Measurements from ENCODE around the gene CAPZB. TPM values are rescaled to one million over a fixed set of nuclear protein-coding genes. Genes with fewer than 3 reads are reported as not detected.

The CAPZB gene
- total and polyA plus RNA-seq, 2 of the 4 experiments (the other 2 are of a cell fraction), result 216 to 304 TPM

DNA sequence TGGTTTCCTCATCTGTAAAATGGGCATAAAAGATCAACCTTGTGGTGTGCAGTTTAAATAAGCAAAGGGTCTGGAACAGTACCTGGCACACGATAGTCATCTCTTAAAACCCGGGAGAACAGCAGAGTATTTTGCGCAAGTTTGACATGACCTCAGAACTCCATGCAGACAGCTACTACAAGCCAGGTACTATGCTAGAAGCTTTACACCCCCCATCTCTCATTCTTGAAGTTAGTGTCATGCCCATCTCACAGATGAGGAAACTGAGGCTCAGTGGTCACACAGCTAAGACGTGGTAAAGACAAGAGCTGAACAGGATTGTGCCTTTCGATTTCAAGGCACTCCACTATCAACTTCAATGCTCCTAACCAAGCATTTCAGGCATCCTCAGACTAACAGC is 78.7 kb downstream of the CAPZB start:
- peaks cover 13% of the 10 kb centered on the region for H3K36me3 ChIP-seq (ENCODE audit: control insufficient read depth, insufficient read depth, low read length)
- no peak overlapping the region for H2AK9ac ChIP-seq (replicated peaks; ENCODE audit: low read depth, low read length, poor library complexity)
- peaks cover 20% of the 10 kb centered on the region for H3K4me1 ChIP-seq (ENCODE audit: control insufficient read depth, insufficient read depth, low read length)
- H3K4me2 ChIP-seq (ENCODE audit: low read depth, low read length), result no peak overlapping the region
- H3K9me1 ChIP-seq (ENCODE audit: insufficient read depth, low read length), result peaks cover 51% of the 10 kb centered on the region
- peaks cover 64 to 97% of the 10 kb centered on the region in 2 experiments for H3K79me1 ChIP-seq (ENCODE audit: low read depth in 1 of 2, low read length in 2 of 2)
- ChIA-PET POLR2A (ENCODE audit: unreplicated experiment) (no interaction called here), CTCF (interaction anchor here (0.5 kb wide), 1 partner anchor 48 kb away, joined by 3 read pairs; no protein-coding TSS in a partner anchor)
- H2AK5ac ChIP-seq (ENCODE audit: low read depth, low read length), result no peak overlapping the region
- H2BK120ac ChIP-seq (ENCODE audit: low read depth, low read length), result no peak overlapping the region
- DNase-seq (no peak), ATAC-seq (ENCODE audit: low read depth) (no peak)
- H3K27ac ChIP-seq (ENCODE audit: insufficient read depth, low read length), result no peak overlapping the region
- peak overlapping the region; percentile 29; the same call in 1 of the 2 replicates for H3K23ac ChIP-seq (ENCODE audit: low read depth, low read length)
- no peak overlapping the region for H4K91ac ChIP-seq (ENCODE audit: insufficient read depth, low read depth, low read length)
- H4K20me1 ChIP-seq (ENCODE audit: insufficient read depth, low read length), result peaks cover 95% of the 10 kb centered on the region
- no peak overlapping the region for H2BK20ac ChIP-seq (ENCODE audit: low read depth, low read length)
- H2AFZ ChIP-seq (replicated peaks; ENCODE audit: low read length, poor library complexity), result no peak overlapping the region
- no peak overlapping the region for H2BK5ac ChIP-seq (ENCODE audit: low read depth, low read length, poor library complexity, severe bottlenecking)
- in situ Hi-C loops (cut with MboI; ENCODE audit: low sequenced_read_pairs) (no loop called here), intact Hi-C loops (cut with micrococcal nuclease) (no loop called here), dilution Hi-C loops (cut with HindIII; ENCODE audit: low sequenced_read_pairs, unreplicated experiment) (no loop called here)
- no peaks in the 10 kb centered on the region for H3K27me3 ChIP-seq (ENCODE audit: control insufficient read depth, insufficient read depth, low read length)
- H3K4ac ChIP-seq (ENCODE audit: low read depth, low read length), result no peak overlapping the region
- no peak overlapping the region for H4K5ac ChIP-seq (ENCODE audit: low read depth, low read length)
- H3K4me3 ChIP-seq (ENCODE audit: insufficient read depth, low read depth, low read length), result no peak overlapping the region
- TF ChIP-seq POLR2A (IDR thresholded peaks at IDR 0.05; ENCODE audit: low read depth, low read length) (no peak), MAFK (IDR thresholded peaks at IDR 0.05; ENCODE audit: low read depth, low read length) (no peak), MAZ (IDR thresholded peaks at IDR 0.05; ENCODE audit: borderline replicate concordance, low read depth, low read length) (no peak), RCOR1 (IDR thresholded peaks at IDR 0.05; ENCODE audit: insufficient replicate concordance, low read length) (no peak), FOS (IDR thresholded peaks at IDR 0.05; ENCODE audit: low read depth, low read length) (no peak), BHLHE40 (IDR thresholded peaks at IDR 0.05; ENCODE audit: low read depth, low read length) (no peak), NFE2L2 (IDR thresholded peaks at IDR 0.05; ENCODE audit: low read depth, low read length) (no peak), CHD1 (IDR thresholded peaks at IDR 0.05; ENCODE audit: low read depth, low read length) (no peak), RAD21 (IDR thresholded peaks at IDR 0.05; ENCODE audit: low read length) (no peak), CEBPB (IDR thresholded peaks at IDR 0.05; ENCODE audit: low read depth, low read length) (no peak), MXI1 (IDR thresholded peaks at IDR 0.05; ENCODE audit: borderline replicate concordance, low read depth, low read length) (no peak), RFX5 (IDR thresholded peaks at IDR 0.05; ENCODE audit: low read depth, low read length) (no peak), SMC3 (IDR thresholded peaks at IDR 0.05; ENCODE audit: low read depth, low read length) (no peak)
- TF ChIP-seq, protein P1, sequence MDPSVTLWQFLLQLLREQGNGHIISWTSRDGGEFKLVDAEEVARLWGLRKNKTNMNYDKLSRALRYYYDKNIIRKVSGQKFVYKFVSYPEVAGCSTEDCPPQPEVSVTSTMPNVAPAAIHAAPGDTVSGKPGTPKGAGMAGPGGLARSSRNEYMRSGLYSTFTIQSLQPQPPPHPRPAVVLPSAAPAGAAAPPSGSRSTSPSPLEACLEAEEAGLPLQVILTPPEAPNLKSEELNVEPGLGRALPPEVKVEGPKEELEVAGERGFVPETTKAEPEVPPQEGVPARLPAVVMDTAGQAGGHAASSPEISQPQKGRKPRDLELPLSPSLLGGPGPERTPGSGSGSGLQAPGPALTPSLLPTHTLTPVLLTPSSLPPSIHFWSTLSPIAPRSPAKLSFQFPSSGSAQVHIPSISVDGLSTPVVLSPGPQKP (IDR thresholded peaks at IDR 0.05; ENCODE audit: borderline replicate concordance, low read depth, low read length), result no peak
- TF ChIP-seq, protein P2, sequence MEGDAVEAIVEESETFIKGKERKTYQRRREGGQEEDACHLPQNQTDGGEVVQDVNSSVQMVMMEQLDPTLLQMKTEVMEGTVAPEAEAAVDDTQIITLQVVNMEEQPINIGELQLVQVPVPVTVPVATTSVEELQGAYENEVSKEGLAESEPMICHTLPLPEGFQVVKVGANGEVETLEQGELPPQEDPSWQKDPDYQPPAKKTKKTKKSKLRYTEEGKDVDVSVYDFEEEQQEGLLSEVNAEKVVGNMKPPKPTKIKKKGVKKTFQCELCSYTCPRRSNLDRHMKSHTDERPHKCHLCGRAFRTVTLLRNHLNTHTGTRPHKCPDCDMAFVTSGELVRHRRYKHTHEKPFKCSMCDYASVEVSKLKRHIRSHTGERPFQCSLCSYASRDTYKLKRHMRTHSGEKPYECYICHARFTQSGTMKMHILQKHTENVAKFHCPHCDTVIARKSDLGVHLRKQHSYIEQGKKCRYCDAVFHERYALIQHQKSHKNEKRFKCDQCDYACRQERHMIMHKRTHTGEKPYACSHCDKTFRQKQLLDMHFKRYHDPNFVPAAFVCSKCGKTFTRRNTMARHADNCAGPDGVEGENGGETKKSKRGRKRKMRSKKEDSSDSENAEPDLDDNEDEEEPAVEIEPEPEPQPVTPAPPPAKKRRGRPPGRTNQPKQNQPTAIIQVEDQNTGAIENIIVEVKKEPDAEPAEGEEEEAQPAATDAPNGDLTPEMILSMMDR (conservative IDR thresholded peaks at IDR 0.05; ENCODE audit: low read depth, low read length), result no peak
- TF ChIP-seq, protein P3, sequence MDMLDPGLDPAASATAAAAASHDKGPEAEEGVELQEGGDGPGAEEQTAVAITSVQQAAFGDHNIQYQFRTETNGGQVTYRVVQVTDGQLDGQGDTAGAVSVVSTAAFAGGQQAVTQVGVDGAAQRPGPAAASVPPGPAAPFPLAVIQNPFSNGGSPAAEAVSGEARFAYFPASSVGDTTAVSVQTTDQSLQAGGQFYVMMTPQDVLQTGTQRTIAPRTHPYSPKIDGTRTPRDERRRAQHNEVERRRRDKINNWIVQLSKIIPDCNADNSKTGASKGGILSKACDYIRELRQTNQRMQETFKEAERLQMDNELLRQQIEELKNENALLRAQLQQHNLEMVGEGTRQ (IDR thresholded peaks at IDR 0.05; ENCODE audit: low read depth, low read length), result no peak
- peak overlapping the region; percentile 70; the same call in 1 of the 3 replicates for H2BK15ac ChIP-seq (ENCODE audit: low read depth, low read length)
- WGBS, 2 experiments (ENCODE audit: extremely low coverage in 2 of 2, insufficient read length in 1 of 2), result 90% methylated on average over 2 of the region's 5 CpGs; no CpG with 5 or more reads in 1 of the 2 experiments
- H3K14ac ChIP-seq (replicated peaks; ENCODE audit: low read depth, low read length), result 0 out of 2 replicates have a peak overlapping the region, but pooled peaks have one; percentile 35
- no peak overlapping the region for H4K8ac ChIP-seq (ENCODE audit: low read depth in 2 of 2, low read length in 2 of 2)
- H3K9ac ChIP-seq (ENCODE audit: low read depth, low read length), result no peak overlapping the region
- BruUV-seq (replicated peaks), result no TSS peak
- no peaks in the 10 kb centered on the region for H3K9me3 ChIP-seq (ENCODE audit: control insufficient read depth, insufficient read depth, low read length)
- no peak overlapping the region for H3K56ac ChIP-seq (ENCODE audit: extremely low read depth, insufficient read depth, low read length)
- H3K18ac ChIP-seq (ENCODE audit: low read depth, low read length), result no peak overlapping the region
